IPS DF 4.7 (cell line): ENCODE measurements around the gene TMIGD3.
A peak's percentile ranks its signal among the peaks of the same experiment; 100 is the strongest.
"Not testable (repeated sequence)": the region's sequence is repeated elsewhere in the genome, so short reads cannot be mapped to it uniquely, and the experiment has no call there.

Experiments used
- DNase-seq: peaks from one replicate; pipeline ENCODE4 v3.0.0-alpha.2; 2013; ENCODE audit warnings: low spot score; ENCODE audit errors: extremely low read depth

The TMIGD3 gene

DNA sequence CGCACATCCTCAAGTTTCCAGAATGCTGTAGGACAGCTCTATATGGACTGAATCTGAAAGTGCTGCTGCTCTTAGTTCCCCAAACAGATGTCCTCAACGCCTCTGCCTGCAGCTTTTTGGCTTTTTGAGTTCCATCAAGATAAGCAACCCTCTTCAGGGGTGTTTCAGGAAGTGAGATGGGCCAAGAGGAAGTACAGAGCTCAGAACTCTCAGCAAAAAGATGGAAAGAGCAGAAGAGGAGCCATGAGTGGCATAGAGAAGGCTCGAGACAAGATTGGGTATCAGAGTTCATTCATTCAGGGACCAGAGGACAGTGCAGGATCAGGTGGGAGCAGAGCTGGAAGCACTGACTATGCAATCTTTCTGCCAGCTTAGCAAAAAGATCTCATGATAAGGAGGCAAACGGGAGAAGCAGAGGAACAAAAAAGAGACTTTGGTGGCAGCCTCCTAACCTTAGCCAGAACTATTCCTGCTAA, at the start of gene TMIGD3, which contains the start of gene ADORA3:
TSS of gene TMIGD3 (minus strand) at position 49 of the 476 bp plus-strand sequence. CDS start 279 bp downstream, outside the sequence.
TSS of gene ADORA3 (minus strand) at position 49 of the 476 bp plus-strand sequence. CDS start 279 bp downstream, outside the sequence.
- no peak for DNase-seq

GRCh38 chr1:111553196-111553595, 49.8 kb upstream of the TMIGD3 start:
- no peak for DNase-seq

DNA sequence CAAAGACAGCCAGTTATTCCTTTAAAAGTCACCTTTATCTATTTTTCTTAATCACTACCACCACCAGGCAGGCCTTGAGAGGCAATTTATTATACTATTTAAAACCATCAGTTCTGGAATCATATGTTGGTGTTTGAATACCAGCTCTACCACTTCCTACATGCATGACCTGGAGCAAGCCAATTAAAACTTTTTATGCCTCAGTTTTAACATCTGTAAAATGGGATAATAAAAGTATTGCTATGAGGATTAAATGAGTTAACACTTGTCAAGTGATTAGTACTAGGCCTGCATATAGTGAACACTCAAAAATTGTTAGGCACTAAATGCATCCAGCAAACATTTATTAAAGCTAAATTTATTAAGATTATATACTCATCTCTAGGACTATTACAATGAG, 49.2 kb upstream of the TMIGD3 start:
- DNase-seq = no peak

- DNase-seq = no peak
These were observed 48.4 kb upstream of the TMIGD3 start for GRCh38 chr1:111551623-111552411.

- not testable (repeated sequence) for DNase-seq
These were observed 44.4 kb upstream of the TMIGD3 start for GRCh38 chr1:111547786-111548185.

DNA sequence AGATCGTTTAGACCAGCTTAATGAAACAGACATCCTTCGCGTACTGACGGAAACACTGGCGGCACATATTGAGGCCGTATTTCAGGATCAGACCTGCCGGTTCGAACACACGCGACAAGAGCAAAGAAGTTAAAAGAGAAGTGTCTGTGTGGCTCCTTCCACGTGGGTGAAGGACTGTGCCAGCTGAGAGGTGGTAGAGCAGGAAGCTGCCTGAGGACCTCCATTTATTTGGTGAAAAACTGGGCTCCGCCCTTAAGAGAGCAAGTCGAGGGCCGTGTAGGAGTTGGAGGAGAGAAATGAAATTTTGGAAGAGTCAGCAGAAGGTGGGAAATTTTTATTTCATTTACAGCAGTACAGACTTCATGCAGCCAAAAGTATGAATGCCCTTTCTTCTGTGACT, 38.8 kb upstream of the TMIGD3 start:
- DNase-seq = no peak

- peak; percentile 69 for DNase-seq
These were observed 38.3 kb upstream of the TMIGD3 start for GRCh38 chr1:111541721-111542120.

- DNase-seq = no peak
These were observed 37.5 kb upstream of the TMIGD3 start for GRCh38 chr1:111540928-111541327.

GRCh38 chr1:111538343-111539025, 35.1 kb upstream of the TMIGD3 start:
- peak; percentile 49 for DNase-seq

- no peak for DNase-seq
These were observed 32.1 kb upstream of the TMIGD3 start for GRCh38 chr1:111535256-111536191.

DNA sequence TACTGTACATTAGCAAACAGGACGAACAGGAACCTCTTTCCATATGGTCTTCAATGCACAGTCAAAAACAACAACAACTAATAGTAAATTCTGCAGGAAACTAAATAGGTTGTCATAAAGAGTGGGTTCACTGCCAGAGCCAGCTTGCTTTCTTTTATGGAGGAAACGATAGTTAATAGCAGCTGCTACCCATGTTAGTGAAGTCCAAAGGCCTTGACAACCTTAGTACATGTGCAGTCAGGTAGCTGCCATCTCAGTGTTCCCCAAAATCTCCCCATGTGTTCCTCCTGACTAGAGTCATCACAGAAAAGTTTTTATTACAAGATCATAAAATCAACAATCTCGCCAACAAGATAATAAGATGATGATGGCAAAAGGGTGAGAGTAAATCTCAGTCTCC, 16.6 kb upstream of the TMIGD3 start:
- DNase-seq = no peak

DNA sequence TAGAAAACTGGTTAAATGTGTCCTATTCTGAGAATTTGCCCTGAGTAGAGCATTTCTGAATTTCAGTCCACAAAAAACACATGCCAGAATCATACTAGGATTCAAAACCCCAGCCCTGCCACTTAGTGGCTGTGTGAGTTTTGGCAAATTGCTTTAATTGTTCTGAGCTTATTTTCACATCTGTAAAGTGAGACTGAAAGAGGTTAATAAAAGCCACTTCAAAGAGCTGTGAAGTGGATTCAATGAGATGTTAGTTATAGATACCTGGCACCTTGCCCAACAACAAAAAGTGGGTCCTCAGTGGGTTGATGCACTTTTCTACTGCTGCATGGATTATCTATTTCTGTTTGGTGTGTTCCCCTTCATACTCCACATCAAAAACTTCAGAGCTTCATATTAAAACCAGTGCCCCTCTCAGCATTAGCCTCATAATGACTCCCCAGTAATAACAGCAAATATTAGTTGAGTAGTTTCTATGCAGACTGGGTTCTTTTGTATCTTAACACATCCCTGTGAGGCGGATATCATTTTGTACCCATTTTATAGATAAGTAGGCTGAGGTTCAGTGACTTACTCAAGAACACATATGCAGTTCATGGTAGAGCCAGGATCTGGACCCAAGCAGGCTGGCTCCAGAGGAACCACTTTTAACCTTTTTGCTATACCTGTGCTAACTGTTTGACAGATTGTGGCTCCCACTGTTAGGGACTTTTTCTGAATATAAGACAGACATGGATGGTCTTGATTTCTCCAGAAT, 14.2 kb upstream of the TMIGD3 start:
- DNase-seq = no peak

- DNase-seq = peak; percentile 62
These were observed 12.6 kb upstream of the TMIGD3 start for GRCh38 chr1:111516005-111516535.

DNA sequence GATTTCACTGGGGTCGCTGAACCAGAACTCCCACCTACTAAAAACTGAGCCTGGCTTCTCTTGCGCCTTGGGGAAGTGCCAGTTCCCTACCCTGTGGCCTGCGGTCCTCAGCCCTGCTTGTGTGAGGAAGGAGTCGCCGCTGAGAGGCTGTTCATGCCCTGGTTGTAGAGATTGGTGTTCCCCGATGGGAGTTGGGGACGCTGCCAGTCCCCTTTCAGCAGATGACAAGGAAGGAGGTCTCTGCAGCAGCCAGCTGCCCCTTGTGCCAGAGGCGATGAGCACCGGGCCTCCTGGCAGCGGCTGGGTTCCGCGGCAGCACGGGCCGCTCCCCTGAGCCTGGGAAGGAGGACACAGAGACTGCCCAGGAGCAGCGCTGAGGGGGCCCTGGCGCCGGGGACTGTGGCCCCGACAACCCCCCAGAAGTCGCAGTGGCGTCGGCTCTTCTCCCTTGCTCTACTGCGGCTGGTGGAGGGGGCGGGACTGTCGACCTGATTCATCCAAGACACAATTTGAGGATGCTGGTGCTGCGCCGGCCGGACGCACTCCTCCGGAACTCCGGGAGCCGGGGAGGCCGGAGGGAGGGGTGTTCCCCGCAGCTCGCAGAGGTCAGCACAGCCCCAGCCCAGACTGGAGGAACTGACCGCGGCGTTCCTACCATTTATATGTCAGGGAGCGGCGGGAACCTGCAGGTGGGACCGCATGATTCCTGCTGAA, 12.0 kb upstream of the TMIGD3 start:
- no peak for DNase-seq

DNA sequence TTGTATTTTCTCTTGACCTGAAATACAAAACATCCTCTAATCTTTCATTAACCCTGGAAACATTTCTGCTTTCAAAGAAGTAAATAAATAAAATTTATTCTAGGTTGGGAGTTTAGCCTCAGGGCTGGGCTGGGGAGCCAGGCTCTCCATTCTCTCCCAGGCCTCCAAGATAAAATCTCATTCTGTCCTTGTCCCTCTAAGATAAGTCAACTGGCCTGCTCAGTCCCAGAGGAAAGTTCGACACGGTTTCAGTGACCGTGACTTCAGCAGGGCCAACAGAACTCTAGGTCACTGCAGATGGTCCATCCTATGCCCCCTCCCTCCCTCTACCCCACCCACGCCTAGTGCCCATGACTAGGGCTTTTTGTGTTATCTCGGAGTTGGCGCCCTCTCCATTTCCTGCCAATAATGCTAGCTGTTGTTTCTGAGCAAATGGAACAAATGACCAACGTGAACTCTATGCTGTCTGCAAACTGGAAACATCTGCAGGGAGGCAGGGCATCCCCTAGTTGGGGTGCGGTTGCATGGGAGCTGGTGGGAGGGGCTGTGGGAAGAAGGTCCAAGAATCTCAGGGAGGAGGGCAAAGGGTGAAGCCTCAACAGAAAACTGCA, 10.1 kb upstream of the TMIGD3 start:
- DNase-seq = no peak

DNA sequence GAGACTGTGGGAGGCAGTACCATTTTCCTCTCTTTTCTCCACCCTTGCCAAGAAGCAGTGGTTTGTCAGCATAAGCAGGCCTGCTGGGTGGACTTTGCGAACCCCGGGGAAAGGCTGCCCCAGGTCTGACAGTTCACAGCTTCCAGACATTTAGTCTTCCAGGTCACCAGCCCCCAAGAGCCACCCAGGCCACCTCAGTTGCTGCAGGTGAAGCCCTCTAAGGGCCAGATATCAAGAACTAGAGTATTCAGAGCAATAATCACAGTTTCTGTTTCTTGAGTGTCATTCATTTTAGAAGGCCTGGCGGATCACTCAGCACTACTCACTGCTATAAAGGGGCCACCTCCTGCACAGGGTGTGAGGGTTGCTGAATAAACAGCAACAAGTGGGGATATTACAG, 9.5 kb upstream of the TMIGD3 start:
- DNase-seq = no peak

DNA sequence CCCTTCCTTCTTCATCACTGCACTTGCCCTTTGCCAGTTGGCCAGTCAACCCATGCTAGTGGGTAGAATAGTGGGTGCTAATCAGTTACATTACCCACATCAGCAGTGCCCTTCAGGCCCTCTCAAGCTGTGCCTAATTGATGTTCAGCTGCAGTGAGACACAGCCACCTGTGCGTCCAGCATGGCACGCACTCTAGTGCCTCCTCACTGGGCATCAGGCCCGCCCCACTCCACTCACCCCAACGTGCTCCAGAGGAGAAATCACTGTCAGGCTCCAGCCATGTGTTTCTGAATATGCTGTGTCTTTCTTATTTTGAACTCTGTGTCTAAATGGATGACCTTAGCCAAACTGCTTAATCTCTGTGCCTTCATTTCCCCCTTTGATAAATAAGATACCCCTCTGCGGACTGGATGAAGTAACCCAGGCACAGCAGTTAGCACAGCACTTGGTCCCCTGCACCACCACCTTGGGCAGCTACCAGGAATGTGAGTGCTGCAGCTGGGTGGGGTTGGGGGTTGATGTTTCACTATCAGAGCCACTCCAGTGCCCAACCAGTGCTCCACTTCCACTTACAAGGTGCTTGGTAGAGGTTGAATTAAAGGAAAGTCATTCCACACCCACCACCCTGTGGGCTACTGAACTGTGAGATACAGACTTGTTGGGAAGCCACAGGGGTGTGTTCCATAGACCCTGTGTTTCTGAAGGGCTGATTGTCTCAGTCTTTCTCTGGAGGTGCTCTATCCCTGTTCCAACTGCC, 8.9 kb upstream of the TMIGD3 start:
- no peak for DNase-seq

DNA sequence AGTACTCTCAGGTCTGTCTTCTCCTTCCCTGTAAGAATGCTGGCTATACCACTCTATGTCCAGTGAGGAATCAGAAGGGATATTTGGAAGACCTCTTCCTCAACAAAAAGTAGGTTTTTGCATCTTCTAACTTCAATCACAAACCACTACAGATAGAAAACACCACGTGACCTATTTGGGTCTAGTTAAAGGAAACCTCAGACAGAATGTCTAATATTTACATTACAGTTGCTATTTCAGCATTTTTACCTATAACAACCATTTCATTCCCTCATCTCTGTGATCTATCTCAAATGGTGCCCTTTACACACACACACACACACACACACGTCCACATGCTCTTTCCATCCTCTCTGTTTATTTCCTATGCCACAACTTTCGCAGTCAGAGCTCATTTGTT, 7.9 kb upstream of the TMIGD3 start:
- no peak for DNase-seq

- no peak for DNase-seq
These were observed 6.6 kb upstream of the TMIGD3 start for GRCh38 chr1:111509997-111510375.
